Endothelial cell of umbilical vein (primary cell): ENCODE measurements around the gene TMEM170A. TPM values are rescaled to one million over a fixed set of nuclear protein-coding genes. Genes with fewer than 3 reads are reported as not detected.

Source experiments
- BruUV-seq: library from RNA; stranded (reverse); fragments of 400-500 nt; replicated peaks from 2 replicates; lab custom pipeline; 2021; lab: Mats Ljungman, UMichigan
- CTCF ChIA-PET: fragments of 300-600, 350-600 bp; sonication (Branson Sonifier 250); formaldehyde crosslinking; loops from one replicate; lab custom pipeline; 2021; ENCODE audit warnings: antibody characterized with exemption, inconsistent platforms; lab: Charles Lee
- POLR2A ChIA-PET: fragments of 300-600, 350-600 bp; sonication (Branson Sonifier 250); formaldehyde crosslinking; loops from one replicate; lab custom pipeline; 2021; ENCODE audit warnings: antibody characterized with exemption, inconsistent platforms; lab: Charles Lee
- DNase-seq: peaks from one replicate; pipeline ENCODE4 v3.0.0-alpha.2; 2011; ENCODE audit warnings: low read depth, low spot score
- FAIRE-seq: peaks from 2 replicates; lab custom pipeline; 2011; peaks lifted over from hg19 to GRCh38; lab: Jason Lieb, UNC
- H2AFZ ChIP-seq: 2 replicates; pipeline ENCODE4 v1.6.0; 2012; ENCODE audit warnings: low read depth, low read length, control low read depth, inconsistent platforms
- H3K27ac ChIP-seq: 2 replicates; pipeline ENCODE4 v1.5.1; 2011; ENCODE audit warnings: low read depth, mild to moderate bottlenecking, control low read depth, low read length, moderate library complexity; ENCODE audit not compliant: insufficient read depth
- H3K27me3 ChIP-seq, 2 experiments: 2 replicates each; pipeline versions ENCODE4 v1.6.0 to v1.6.1; 2011; ENCODE audit warnings: low read length in 2 of 2, mixed read lengths in 1 of 2; ENCODE audit not compliant: control insufficient read depth in 2 of 2, insufficient read depth in 2 of 2
- H3K36me3 ChIP-seq, 2 experiments: 2 replicates in 1 of 2; 3 replicates in 1 of 2; pipeline ENCODE4 v1.5.1; 2011; ENCODE audit warnings: low read length in 2 of 2, mild to moderate bottlenecking in 1 of 2, moderate library complexity in 1 of 2; ENCODE audit not compliant: control insufficient read depth in 2 of 2, insufficient read depth in 2 of 2; ENCODE audit errors: extremely low read depth in 1 of 2
- H3K4me1 ChIP-seq: 3 replicates; pipeline ENCODE4 v1.5.1; 2011; ENCODE audit warnings: mild to moderate bottlenecking, low read length; ENCODE audit not compliant: control insufficient read depth, insufficient read depth; ENCODE audit errors: extremely low read depth
- H3K4me2 ChIP-seq: 2 replicates; pipeline ENCODE4 v1.6.1; 2011; ENCODE audit warnings: low read length, control low read depth, mixed read lengths; ENCODE audit not compliant: insufficient read depth
- H3K4me3 ChIP-seq, 3 experiments: fragments of 200-600 bp in 1 of 3; sonication (generic), shearing (Covaris generic) in 1 of 3; replicated peaks in 1 of 3; 2 replicates each; pipeline ENCODE4 v1.5.1; 2011 to 2016; ENCODE audit warnings: control low read depth in 3 of 3, low read length in 3 of 3, mild to moderate bottlenecking in 2 of 3, inconsistent platforms in 1 of 3, low read depth in 1 of 3, moderate library complexity in 1 of 3; ENCODE audit not compliant: insufficient read depth in 1 of 3
- H3K79me2 ChIP-seq: 2 replicates; pipeline ENCODE4 v1.6.0; 2012; ENCODE audit warnings: low read length, inconsistent platforms; ENCODE audit not compliant: control insufficient read depth, insufficient read depth
- H3K9ac ChIP-seq: replicated peaks from 2 replicates; pipeline ENCODE3; 2011; ENCODE audit warnings: low read length, control low read depth; ENCODE audit not compliant: insufficient read depth; ENCODE audit errors: extremely low read depth
- H3K9me1 ChIP-seq: replicated peaks from 3 replicates; pipeline ENCODE4 v1.6.0; 2011; ENCODE audit warnings: mild to moderate bottlenecking, low read length; ENCODE audit not compliant: control insufficient read depth, insufficient read depth; ENCODE audit errors: extremely low read depth
- H3K9me3 ChIP-seq: replicated peaks from 2 replicates; pipeline ENCODE4 v1.5.1; 2012; ENCODE audit warnings: low read length, inconsistent platforms; ENCODE audit not compliant: control insufficient read depth, insufficient read depth
- H4K20me1 ChIP-seq: replicated peaks from 2 replicates; pipeline ENCODE3; 2011; ENCODE audit warnings: mild to moderate bottlenecking, low read length; ENCODE audit not compliant: control insufficient read depth, insufficient read depth; ENCODE audit errors: extremely low read depth
- CTCF ChIP-seq, 2 donors: IDR thresholded peaks; 1 replicate in 1 of 2; 2 replicates in 1 of 2; pipeline ENCODE4 v1.5.1; 2011; ENCODE audit warnings: low read length in 2 of 2, mild to moderate bottlenecking in 2 of 2, moderate library complexity in 2 of 2, control low read depth in 1 of 2, inconsistent platforms in 1 of 2, low read depth in 1 of 2; ENCODE audit not compliant: insufficient read depth in 1 of 2; ENCODE audit errors: extremely low read depth in 1 of 2
- EZH2 ChIP-seq: IDR thresholded peaks from 2 replicates; pipeline ENCODE4 v1.6.1; 2012; ENCODE audit warnings: borderline replicate concordance, low read depth, mild to moderate bottlenecking, moderate library complexity, low read length, inconsistent platforms; ENCODE audit not compliant: severe bottlenecking
- FOS ChIP-seq: IDR thresholded peaks from 2 replicates; pipeline ENCODE4 v1.6.1; 2011; ENCODE audit warnings: mild to moderate bottlenecking, low read length, moderate library complexity, borderline replicate concordance; ENCODE audit not compliant: insufficient read depth
- GATA2 ChIP-seq: IDR thresholded peaks from 2 replicates; pipeline ENCODE4 v1.7.0; 2011; ENCODE audit warnings: low read depth, mild to moderate bottlenecking, moderate library complexity, mixed read lengths, low read length; ENCODE audit not compliant: insufficient read length, insufficient read depth
- JUN ChIP-seq: IDR thresholded peaks from 2 replicates; pipeline ENCODE4 v1.6.1; 2011; ENCODE audit warnings: borderline replicate concordance, low read depth; ENCODE audit not compliant: insufficient read length, insufficient read depth
- MAX ChIP-seq: IDR thresholded peaks from 2 replicates; pipeline ENCODE4 v1.6.1; 2011; ENCODE audit not compliant: insufficient read depth, insufficient read length
- MYC ChIP-seq: IDR thresholded peaks from one replicate; pipeline ENCODE4 v1.6.1; 2011; ENCODE audit warnings: mild to moderate bottlenecking, low read depth, low read length
- POLR2A ChIP-seq: IDR thresholded peaks from 2 replicates; pipeline ENCODE4 v1.6.1; 2012; ENCODE audit warnings: low read depth, mild to moderate bottlenecking, control low read depth, low read length
- POLR2AphosphoS5 ChIP-seq: IDR thresholded peaks from 2 replicates; pipeline ENCODE4 v1.6.1; 2012; ENCODE audit warnings: low read depth, mild to moderate bottlenecking, control low read depth, low read length, moderate library complexity; ENCODE audit not compliant: insufficient read depth
- dilution Hi-C: fragments of 300-500 bp; cut with MboI; formaldehyde crosslinking; loops from one replicate; pipeline ENCODE4 v1.15.0; 2019; ENCODE audit warnings: low sequenced_read_pairs; ENCODE audit not compliant: extremely low pct_ligation_motif_present
- intact Hi-C: fragments of 100-400 bp; cut with micrococcal nuclease; formaldehyde crosslinking; loops from one replicate; pipeline ENCODE4 v1.10.0; 2022
- polyA plus RNA-seq, 4 experiments: library from polyadenylated mRNA; depleted of rRNA in 3 of 4; stranded (reverse) in 3 of 4; unstranded in 1 of 4; fragments of >200 nt; gene quantifications; 2 replicates each; pipeline versions ENCODE4 v1.2.1 to v1.2.3, GENCODE V29; 2011 to 2012; ENCODE audit warnings: missing spikeins in 1 of 4
- total RNA-seq: library from RNA; stranded (reverse); gene quantifications from 2 replicates; pipeline ENCODE4 v1.2.3, GENCODE V29; 2021

TMEM170A gene
- total and polyA plus RNA-seq, 2 donors (not counting 3 experiments of a cell fraction or from before 2014, with no cell fraction given), result 12.9 to 22.2 TPM

DNA sequence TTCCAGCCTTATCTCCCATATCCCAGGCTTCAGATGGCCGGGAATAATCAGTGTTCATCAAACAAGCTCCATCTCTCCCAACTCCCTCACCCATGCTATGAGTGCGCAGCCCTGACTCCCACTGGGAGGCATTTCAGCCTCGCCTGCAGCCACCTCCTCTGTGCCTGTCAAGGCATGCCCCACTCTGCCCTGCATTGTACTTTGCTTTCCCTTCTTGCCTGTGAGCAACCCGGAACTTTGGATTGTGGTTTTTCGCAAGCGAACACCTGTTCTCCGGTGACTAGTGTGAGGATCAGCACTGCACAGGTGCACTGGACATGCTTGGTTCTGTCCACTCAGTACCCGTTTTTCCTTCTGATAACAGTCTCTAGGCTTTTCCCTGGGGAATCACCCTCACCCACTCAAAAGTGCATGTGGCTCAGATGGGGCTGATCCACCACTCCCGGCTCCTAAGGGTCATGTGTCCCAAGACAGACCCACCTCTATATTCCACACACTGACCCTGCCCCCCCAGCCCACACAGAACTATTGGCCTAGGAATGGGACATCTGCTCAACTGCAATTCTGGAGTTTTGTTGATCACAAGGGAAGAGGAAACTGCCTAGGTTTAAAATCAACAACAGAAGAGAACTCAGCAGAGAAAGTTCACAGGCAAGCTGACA, 21.7 kb upstream of the TMEM170A start:
- intact Hi-C loops, result no loop called here
- no peaks in the 10 kb centered on the region for H3K4me1 ChIP-seq
- no peaks in the 10 kb centered on the region for H4K20me1 ChIP-seq
- no peaks in the 10 kb centered on the region for H3K9me3 ChIP-seq
- no peaks in the 10 kb centered on the region for H3K36me3 ChIP-seq
- no peaks in the 10 kb centered on the region for H3K9me1 ChIP-seq
- no peak overlapping the region for H2AFZ ChIP-seq
- no peak overlapping the region for H3K27ac ChIP-seq
- dilution Hi-C loops, result no loop called here
- no peak for TF ChIP-seq JUN
- TF ChIP-seq FOS, result no peak
- no peak for TF ChIP-seq MYC
- TF ChIP-seq POLR2AphosphoS5, result no peak
- TF ChIP-seq EZH2, result no peak
- TF ChIP-seq POLR2A, result no peak
- TF ChIP-seq MAX, result no peak
- no peak for TF ChIP-seq CTCF (IDR thresholded peaks at IDR 0.05; ENCODE audit: extremely low read depth in 1 of 2, insufficient read depth in 1 of 2, low read depth in 1 of 2, low read length in 2 of 2)
- TF ChIP-seq GATA2, result no peak
- H3K27me3 ChIP-seq, result no peaks in the 10 kb centered on the region
- FAIRE-seq (no peak), DNase-seq (no peak)
- CTCF ChIA-PET, result interaction anchor here (1.1 to 1.3 kb wide), 2 partner anchors 14 to 287 kb away, joined by 3 read pairs; no protein-coding TSS in a partner anchor
- no TSS peak for BruUV-seq
- H3K9ac ChIP-seq, result no peak overlapping the region
- H3K79me2 ChIP-seq, result no peaks in the 10 kb centered on the region
- POLR2A ChIA-PET, result no interaction called here
- H3K4me3 ChIP-seq, result no peak overlapping the region
- H3K4me2 ChIP-seq, result no peak overlapping the region
